OCI-LY1 (cell line): ENCODE measurements around the gene AGAP2.

Experiments used
- H2AFZ ChIP-seq: fragments of 200-600 bp; sonication (generic), shearing (Covaris generic); 2 replicates; pipeline ENCODE4 v1.6.0; 2014; ENCODE audit warnings: antibody characterized with exemption, mild to moderate bottlenecking, low read length
- H3F3A ChIP-seq: fragments of 200-600 bp; sonication (generic), shearing (Covaris generic); 2 replicates; pipeline ENCODE4 v1.6.0; 2014; ENCODE audit warnings: mild to moderate bottlenecking, antibody characterized with exemption, low read length, moderate library complexity; ENCODE audit not compliant: insufficient read depth
- H3K27ac ChIP-seq: fragments of 200-600 bp; sonication (generic); 2 replicates; pipeline ENCODE4 v1.5.1; 2014; ENCODE audit warnings: low read length, mixed run types, mild to moderate bottlenecking, low read depth; ENCODE audit not compliant: poor library complexity, severe bottlenecking
- H3K27me3 ChIP-seq: fragments of 200-600 bp; sonication (generic); 2 replicates; pipeline ENCODE4 v1.6.0; 2014; ENCODE audit warnings: antibody characterized with exemption, mild to moderate bottlenecking, low read length, moderate library complexity; ENCODE audit not compliant: insufficient read depth
- H3K36me3 ChIP-seq: fragments of 200-600 bp; sonication (generic); 2 replicates; pipeline ENCODE4 v1.6.1; 2014; ENCODE audit warnings: mild to moderate bottlenecking, antibody characterized with exemption, low read length, moderate library complexity, mixed read lengths; ENCODE audit not compliant: insufficient read depth
- H3K4me1 ChIP-seq: fragments of 200-600 bp; sonication (generic); 2 replicates; pipeline ENCODE4 v1.5.1; 2014; ENCODE audit warnings: mild to moderate bottlenecking, low read length, moderate library complexity; ENCODE audit not compliant: insufficient read depth, severe bottlenecking
- H3K4me2 ChIP-seq: fragments of 200-600 bp; sonication (generic), shearing (Covaris generic); 2 replicates; pipeline ENCODE4 v1.6.1; 2014; ENCODE audit warnings: low read length
- H3K4me3 ChIP-seq: fragments of 200-600 bp; sonication (generic); 2 replicates; pipeline ENCODE4 v1.5.1; 2014; ENCODE audit warnings: low read length, low read depth, mild to moderate bottlenecking, mixed read lengths; ENCODE audit not compliant: poor library complexity, severe bottlenecking
- H3K79me2 ChIP-seq: fragments of 200-600 bp; shearing (Covaris generic); 2 replicates; pipeline ENCODE4 v1.6.1; 2016; ENCODE audit warnings: mixed run types, low read length, mixed read lengths; ENCODE audit not compliant: insufficient read depth
- H3K9ac ChIP-seq: fragments of 200-600 bp; sonication (generic), shearing (Covaris generic); 2 replicates; pipeline ENCODE4 v1.6.1; 2014; ENCODE audit warnings: mild to moderate bottlenecking, low read length, mixed read lengths
- H3K9me2 ChIP-seq: fragments of 200-600 bp; sonication (generic), shearing (Covaris generic); 2 replicates; pipeline ENCODE4 v1.6.1; 2014; ENCODE audit warnings: low read depth, mild to moderate bottlenecking, low read length, mixed read lengths
- H3K9me3 ChIP-seq: fragments of 200-600 bp; shearing (Covaris generic); 2 replicates; pipeline ENCODE4 v1.6.1; 2014; ENCODE audit warnings: low read length, mixed read lengths
- H4K20me1 ChIP-seq: fragments of 200-600 bp; sonication (generic), shearing (Covaris generic); 2 replicates; pipeline ENCODE4 v1.6.0; 2016; ENCODE audit warnings: mild to moderate bottlenecking, low read length; ENCODE audit not compliant: insufficient read depth
- CTCF ChIP-seq: fragments of 200-600 bp; sonication (generic), shearing (Covaris generic); IDR thresholded peaks from 2 replicates; pipeline ENCODE4 v1.5.1; 2017; ENCODE audit warnings: mild to moderate bottlenecking, antibody characterized with exemption, low read length, moderate library complexity, mixed read lengths
- EZH2 ChIP-seq: fragments of 200-600 bp; sonication (generic), shearing (Covaris generic); IDR thresholded peaks from 2 replicates; pipeline ENCODE4 v1.8.0; 2017; ENCODE audit warnings: borderline replicate concordance, mixed run types, mild to moderate bottlenecking, antibody characterized with exemption, low read length, moderate library complexity, mixed read lengths

Gene AGAP2

DNA sequence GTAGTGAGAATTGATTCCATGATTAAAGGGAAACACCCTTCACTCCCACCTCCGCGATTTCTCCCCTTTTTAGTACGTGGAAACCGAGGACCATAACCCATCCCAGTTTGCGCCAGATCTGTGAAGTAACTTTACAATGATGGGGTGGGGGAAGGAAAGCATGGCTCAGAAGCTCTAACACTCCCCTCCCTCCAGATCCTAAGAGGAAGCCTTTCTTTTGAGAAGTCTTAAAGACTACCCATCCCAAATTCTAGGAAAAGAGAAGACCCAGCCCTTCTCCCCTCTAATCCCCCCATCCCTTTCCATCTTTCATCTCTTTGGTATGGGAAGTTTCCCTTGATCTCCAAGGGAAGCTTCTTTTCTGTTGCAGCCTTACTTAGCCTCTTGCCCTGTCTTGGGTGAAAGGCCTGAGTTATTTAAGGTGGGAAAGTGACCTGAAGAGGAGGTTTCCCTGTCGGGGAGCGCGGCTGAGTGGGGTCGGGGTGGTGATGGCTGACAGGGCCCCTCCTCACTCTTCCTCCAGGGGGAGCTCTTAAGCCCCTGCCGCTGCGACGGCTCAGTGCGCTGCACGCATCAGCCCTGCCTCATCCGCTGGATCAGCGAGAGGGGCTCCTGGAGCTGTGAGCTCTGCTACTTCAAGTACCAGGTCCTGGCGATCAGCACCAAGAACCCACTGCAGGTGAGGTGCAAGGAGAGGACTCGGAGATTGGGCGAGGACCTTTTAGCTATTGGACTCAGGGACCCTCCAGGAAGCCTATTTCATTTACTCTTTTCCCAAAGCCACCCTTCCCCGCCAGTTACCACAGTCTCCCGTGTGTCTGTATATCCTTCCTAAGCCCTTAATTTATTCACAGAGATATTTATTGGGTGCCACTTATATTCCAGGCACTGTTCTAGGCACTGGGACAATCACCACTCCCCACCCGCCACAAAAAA is 18.1 kb upstream of the AGAP2 start:
- no peaks in the 10 kb centered on the region for H3K9me3 ChIP-seq
- peak overlapping the region; percentile 77 for H3K9ac ChIP-seq
- H3K36me3 ChIP-seq: peaks cover 30% of the 10 kb centered on the region; the same call in 1 of the 2 replicates
- H2AFZ ChIP-seq: no peak overlapping the region
- peaks cover 4% of the 10 kb centered on the region for H3K79me2 ChIP-seq
- peak overlapping the region; percentile 65 for H3K27ac ChIP-seq
- no peaks in the 10 kb centered on the region for H4K20me1 ChIP-seq
- H3K4me3 ChIP-seq: peak overlapping the region; percentile 73
- no peaks in the 10 kb centered on the region for H3F3A ChIP-seq
- H3K4me1 ChIP-seq: peaks cover 35% of the 10 kb centered on the region
- peak overlapping the region; percentile 91 for H3K4me2 ChIP-seq
- no peaks in the 10 kb centered on the region for H3K9me2 ChIP-seq
- no peaks in the 10 kb centered on the region for H3K27me3 ChIP-seq
- TF ChIP-seq CTCF (peak; percentile 86), EZH2 (no peak)

DNA sequence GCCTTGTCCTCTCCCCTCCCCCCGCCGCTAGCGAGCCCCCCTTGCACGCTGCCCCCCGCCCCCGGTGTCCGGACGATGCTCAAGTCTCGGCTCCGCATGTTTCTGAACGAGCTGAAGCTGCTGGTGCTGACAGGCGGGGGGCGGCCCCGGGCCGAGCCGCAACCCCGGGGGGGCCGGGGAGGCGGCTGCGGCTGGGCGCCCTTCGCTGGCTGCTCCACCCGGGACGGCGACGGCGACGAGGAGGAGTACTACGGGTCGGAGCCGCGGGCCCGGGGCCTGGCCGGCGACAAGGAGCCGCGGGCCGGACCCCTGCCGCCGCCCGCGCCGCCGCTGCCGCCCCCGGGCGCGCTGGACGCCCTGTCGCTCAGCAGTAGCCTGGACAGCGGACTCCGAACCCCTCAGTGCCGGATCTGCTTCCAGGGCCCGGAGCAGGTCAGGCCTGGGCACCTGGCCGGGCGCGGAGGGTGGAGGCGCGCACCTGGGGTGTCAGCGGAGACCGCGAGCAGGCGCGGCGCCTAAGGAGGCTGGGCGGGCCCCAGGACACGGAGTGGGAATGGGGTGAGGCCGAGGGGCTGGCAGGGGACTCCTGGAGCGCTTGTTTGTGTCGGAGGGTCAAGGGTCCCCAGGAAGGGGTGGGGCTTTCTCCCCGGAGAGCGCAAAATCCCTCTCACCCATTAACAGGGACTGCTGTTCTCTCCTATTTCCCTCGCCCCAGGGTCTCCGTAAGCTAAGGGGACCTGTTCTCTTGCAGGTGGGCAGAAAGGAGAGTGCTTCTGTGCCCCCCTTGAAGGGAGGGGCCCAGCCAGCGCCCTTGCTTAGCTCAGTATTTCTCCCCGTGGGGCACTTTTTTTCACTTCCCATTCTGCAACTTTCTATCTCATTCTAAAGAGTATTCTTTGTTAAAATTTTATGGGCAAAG is 17.2 kb upstream of the AGAP2 start:
- peaks cover 43% of the 10 kb centered on the region for H3K4me1 ChIP-seq
- peaks cover 34% of the 10 kb centered on the region for H3K36me3 ChIP-seq
- peak overlapping the region; percentile 65 for H3K27ac ChIP-seq
- H3K9me3 ChIP-seq: no peaks in the 10 kb centered on the region
- H2AFZ ChIP-seq: no peak overlapping the region
- H3K4me3 ChIP-seq: peak overlapping the region; percentile 73
- H4K20me1 ChIP-seq: no peaks in the 10 kb centered on the region
- no peaks in the 10 kb centered on the region for H3F3A ChIP-seq
- no peaks in the 10 kb centered on the region for H3K9me2 ChIP-seq
- TF ChIP-seq EZH2 (no peak), CTCF (no peak)
- peak overlapping the region; percentile 77 for H3K9ac ChIP-seq
- peaks cover 14% of the 10 kb centered on the region for H3K79me2 ChIP-seq
- peak overlapping the region; percentile 91 for H3K4me2 ChIP-seq
- no peaks in the 10 kb centered on the region for H3K27me3 ChIP-seq

DNA sequence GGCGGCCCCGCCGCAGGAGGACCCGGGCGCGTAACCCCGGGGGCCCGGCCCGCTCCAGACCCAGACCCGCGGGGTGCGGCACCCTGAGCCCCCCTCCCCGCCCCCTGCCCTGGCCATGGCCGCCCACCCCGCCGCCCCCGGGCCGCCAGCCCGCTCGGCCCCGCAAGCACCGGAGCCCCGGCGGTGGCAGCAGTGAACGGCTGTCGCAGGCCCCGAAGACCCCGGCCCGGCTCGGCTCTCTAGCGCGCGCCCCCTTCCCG is 16.6 kb upstream of the AGAP2 start:
- H3K79me2 ChIP-seq: peaks cover 20% of the 10 kb centered on the region
- H3K4me2 ChIP-seq: peak overlapping the region; percentile 91; the same call in 1 of the 2 replicates
- H2AFZ ChIP-seq: no peak overlapping the region

More for the DNA sequence above, 16.6 kb upstream of the AGAP2 start:
- peaks cover 48% of the 10 kb centered on the region for H3K4me1 ChIP-seq
- H3K9me2 ChIP-seq: no peaks in the 10 kb centered on the region
- H3K27ac ChIP-seq: no peak overlapping the region
- no peaks in the 10 kb centered on the region for H3F3A ChIP-seq
- TF ChIP-seq EZH2 (no peak), CTCF (no peak)
- no peaks in the 10 kb centered on the region for H3K9me3 ChIP-seq
- H3K36me3 ChIP-seq: peaks cover 40% of the 10 kb centered on the region
- H4K20me1 ChIP-seq: no peaks in the 10 kb centered on the region
- no peaks in the 10 kb centered on the region for H3K27me3 ChIP-seq
- peak overlapping the region; percentile 77 for H3K9ac ChIP-seq
- H3K4me3 ChIP-seq: peak overlapping the region; percentile 73
